ENCODE measurements around the gene ALB.

Gene ALB

DNA sequence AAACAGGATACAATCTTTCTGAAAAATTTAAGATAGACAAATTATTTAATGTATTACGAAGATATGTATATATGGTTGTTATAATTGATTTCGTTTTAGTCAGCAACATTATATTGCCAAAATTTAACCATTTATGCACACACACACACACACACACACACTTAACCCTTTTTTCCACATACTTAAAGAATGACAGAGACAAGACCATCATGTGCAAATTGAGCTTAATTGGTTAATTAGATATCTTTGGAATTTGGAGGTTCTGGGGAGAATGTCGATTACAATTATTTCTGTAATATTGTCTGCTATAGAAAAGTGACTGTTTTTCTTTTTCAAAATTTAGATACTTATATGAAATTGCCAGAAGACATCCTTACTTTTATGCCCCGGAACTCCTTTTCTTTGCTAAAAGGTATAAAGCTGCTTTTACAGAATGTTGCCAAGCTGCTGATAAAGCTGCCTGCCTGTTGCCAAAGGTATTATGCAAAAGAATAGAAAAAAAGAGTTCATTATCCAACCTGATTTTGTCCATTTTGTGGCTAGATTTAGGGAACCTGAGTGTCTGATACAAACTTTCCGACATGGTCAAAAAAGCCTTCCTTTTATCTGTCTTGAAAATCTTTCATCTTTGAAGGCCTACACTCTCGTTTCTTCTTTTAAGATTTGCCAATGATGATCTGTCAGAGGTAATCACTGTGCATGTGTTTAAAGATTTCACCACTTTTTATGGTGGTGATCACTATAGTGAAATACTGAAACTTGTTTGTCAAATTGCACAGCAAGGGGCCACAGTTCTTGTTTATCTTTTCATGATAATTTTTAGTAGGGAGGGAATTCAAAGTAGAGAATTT is 5.2 kb downstream of the ALB start:
- DNase-seq: no peak

DNA sequence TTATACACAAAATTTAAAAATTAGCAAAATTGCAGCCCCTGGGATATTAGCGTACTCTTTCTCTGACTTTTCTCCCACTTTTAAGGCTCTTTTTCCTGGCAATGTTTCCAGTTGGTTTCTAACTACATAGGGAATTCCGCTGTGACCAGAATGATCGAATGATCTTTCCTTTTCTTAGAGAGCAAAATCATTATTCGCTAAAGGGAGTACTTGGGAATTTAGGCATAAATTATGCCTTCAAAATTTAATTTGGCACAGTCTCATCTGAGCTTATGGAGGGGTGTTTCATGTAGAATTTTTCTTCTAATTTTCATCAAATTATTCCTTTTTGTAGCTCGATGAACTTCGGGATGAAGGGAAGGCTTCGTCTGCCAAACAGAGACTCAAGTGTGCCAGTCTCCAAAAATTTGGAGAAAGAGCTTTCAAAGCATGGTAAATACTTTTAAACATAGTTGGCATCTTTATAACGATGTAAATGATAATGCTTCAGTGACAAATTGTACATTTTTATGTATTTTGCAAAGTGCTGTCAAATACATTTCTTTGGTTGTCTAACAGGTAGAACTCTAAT is 6.0 kb downstream of the ALB start:
- no peak for DNase-seq

DNA sequence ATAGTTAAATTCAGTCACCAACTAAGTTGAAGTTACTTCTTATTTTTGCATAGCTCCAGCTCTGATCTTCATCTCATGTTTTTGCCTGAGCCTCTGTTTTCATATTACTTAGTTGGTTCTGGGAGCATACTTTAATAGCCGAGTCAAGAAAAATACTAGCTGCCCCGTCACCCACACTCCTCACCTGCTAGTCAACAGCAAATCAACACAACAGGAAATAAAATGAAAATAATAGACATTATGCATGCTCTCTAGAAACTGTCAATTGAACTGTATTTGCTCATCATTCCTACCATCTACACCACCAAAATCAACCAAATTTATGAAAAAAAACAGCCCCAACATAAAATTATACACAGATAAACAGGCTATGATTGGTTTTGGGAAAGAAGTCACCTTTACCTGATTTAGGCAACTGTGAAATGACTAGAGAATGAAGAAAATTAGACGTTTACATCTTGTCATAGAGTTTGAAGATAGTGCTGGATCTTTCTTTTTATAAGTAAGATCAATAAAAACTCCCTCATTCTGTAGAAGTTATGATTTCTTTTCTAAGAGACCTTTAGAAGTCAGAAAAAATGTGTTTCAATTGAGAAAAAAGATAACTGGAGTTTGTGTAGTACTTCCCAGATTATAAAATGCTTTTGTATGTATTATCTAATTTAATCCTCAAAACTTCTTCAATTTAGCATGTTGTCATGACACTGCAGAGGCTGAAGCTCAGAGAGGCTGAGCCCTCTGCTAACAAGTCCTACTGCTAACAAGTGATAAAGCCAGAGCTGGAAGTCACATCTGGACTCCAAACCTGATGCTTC is 7.0 kb downstream of the ALB start:
- DNase-seq: no peak

DNA sequence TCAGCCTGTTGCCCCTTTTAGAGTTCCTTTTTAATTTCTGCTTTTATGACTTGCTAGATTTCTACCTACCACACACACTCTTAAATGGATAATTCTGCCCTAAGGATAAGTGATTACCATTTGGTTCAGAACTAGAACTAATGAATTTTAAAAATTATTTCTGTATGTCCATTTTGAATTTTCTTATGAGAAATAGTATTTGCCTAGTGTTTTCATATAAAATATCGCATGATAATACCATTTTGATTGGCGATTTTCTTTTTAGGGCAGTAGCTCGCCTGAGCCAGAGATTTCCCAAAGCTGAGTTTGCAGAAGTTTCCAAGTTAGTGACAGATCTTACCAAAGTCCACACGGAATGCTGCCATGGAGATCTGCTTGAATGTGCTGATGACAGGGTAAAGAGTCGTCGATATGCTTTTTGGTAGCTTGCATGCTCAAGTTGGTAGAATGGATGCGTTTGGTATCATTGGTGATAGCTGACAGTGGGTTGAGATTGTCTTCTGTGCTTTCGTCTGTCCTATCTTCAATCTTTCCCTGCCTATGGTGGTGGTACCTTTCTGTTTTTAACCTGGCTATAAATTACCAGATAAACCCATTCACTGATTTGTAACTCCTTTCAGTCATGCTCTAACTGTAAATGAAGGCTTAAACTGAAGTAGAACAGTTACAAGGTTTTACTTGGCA is 7.8 kb downstream of the ALB start:
- DNase-seq: no peak

DNA sequence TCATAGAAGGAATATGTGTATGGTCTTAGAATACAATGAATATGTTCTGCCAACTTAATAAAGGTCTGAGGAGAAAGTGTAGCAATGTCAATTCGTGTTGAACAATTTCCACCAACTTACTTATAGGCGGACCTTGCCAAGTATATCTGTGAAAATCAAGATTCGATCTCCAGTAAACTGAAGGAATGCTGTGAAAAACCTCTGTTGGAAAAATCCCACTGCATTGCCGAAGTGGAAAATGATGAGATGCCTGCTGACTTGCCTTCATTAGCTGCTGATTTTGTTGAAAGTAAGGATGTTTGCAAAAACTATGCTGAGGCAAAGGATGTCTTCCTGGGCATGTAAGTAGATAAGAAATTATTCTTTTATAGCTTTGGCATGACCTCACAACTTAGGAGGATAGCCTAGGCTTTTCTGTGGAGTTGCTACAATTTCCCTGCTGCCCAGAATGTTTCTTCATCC is 9.2 kb downstream of the ALB start:
- no peak for DNase-seq

DNA sequence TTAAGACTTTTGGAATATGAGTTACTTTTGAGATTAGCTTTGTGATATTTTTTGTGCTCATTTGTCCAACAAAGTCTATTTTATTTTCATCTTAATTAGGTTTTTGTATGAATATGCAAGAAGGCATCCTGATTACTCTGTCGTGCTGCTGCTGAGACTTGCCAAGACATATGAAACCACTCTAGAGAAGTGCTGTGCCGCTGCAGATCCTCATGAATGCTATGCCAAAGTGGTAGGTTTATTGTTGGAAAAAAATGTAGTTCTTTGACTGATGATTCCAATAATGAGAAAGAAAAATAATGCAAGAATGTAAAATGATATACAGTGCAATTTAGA is 10.8 kb downstream of the ALB start:
- no peak for DNase-seq

DNA sequence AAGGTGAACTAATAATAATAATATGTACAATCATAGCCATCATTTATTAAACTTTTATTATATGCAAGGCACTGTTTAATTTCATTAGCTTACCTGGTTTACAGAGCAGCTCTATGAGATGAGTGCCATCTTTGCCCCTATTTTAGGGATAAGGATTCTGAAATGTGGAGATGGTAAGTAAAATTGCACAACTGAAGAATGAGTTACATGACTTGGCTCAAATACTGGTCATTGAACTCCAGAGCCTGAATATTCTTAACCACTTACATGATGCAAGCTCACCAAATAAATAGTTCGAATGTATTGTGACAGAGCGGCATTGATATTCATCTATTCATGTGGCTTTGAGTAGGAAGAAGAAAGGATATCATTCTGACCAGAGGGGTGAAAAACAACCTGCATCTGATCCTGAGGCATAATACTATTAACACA is 11.7 kb downstream of the ALB start:
- no peak for DNase-seq

DNA sequence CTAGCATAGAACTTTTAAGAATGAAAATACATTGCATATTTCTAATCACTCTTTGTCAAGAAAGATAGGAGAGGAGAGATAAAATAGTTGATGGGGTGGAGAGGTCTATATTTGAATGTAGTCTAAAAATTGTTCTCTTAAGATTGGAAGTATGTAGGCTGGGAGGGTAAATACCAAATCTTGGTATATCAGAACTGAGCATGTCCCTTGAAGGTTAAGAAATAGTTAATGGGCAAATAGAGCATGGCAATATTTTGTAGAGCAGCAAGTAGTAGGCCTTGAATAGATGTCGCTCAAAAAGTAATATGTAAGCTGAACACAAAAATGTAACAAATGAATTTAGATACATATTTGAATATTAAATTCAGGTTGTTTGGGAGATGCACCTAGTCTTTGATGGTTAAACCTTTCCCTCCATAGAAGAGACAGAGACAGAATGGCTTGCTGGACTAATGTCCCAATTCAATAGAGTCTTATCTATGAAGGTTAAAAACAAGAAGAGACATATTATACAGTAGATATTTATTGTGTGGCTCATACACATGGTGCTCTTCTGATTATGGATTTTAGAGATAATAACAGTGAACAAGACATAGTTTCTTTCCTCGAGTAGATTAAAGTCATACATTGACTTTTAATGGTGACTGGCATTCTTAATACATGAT is 12.5 kb downstream of the ALB start:
- no peak for DNase-seq

DNA sequence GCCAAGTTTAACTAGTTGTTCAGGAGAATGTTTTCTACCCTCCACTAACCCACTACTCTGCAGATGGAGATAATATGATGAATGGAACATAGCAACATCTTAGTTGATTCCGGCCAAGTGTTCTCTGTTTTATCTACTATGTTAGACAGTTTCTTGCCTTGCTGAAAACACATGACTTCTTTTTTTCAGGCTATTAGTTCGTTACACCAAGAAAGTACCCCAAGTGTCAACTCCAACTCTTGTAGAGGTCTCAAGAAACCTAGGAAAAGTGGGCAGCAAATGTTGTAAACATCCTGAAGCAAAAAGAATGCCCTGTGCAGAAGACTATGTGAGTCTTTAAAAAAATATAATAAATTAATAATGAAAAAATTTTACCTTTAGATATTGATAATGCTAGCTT is 13.3 kb downstream of the ALB start:
- no peak for DNase-seq

DNA sequence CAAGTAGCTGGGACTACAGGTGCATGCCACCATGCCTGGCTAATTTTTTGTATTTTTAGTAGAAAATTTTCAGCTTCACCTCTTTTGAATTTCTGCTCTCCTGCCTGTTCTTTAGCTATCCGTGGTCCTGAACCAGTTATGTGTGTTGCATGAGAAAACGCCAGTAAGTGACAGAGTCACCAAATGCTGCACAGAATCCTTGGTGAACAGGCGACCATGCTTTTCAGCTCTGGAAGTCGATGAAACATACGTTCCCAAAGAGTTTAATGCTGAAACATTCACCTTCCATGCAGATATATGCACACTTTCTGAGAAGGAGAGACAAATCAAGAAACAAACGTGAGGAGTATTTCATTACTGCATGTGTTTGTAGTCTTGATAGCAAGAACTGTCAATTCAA is 13.9 kb downstream of the ALB start:
- DNase-seq: no peak

DNA sequence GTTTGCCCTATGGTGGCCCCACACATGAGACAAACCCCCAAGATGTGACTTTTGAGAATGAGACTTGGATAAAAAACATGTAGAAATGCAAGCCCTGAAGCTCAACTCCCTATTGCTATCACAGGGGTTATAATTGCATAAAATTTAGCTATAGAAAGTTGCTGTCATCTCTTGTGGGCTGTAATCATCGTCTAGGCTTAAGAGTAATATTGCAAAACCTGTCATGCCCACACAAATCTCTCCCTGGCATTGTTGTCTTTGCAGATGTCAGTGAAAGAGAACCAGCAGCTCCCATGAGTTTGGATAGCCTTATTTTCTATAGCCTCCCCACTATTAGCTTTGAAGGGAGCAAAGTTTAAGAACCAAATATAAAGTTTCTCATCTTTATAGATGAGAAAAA is 14.6 kb downstream of the ALB start:
- no peak for DNase-seq

DNA sequence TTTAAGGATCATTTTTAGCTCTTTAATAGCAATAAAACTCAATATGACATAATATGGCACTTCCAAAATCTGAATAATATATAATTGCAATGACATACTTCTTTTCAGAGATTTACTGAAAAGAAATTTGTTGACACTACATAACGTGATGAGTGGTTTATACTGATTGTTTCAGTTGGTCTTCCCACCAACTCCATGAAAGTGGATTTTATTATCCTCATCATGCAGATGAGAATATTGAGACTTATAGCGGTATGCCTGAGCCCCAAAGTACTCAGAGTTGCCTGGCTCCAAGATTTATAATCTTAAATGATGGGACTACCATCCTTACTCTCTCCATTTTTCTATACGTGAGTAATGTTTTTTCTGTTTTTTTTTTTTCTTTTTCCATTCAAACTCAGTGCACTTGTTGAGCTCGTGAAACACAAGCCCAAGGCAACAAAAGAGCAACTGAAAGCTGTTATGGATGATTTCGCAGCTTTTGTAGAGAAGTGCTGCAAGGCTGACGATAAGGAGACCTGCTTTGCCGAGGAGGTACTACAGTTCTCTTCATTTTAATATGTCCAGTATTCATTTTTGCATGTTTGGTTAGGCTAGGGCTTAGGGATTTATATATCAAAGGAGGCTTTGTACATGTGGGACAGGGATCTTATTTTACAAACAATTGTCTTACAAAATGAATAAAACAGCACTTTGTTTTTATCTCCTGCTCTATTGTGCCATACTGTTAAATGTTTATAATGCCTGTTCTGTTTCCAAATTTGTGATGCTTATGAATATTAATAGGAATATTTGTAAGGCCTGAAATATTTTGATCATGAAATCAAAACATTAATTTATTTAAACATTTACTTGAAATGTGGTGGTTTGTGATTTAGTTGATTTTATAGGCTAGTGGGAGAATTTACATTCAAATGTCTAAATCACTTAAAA is 15.3 kb downstream of the ALB start:
- DNase-seq: no peak

DNA sequence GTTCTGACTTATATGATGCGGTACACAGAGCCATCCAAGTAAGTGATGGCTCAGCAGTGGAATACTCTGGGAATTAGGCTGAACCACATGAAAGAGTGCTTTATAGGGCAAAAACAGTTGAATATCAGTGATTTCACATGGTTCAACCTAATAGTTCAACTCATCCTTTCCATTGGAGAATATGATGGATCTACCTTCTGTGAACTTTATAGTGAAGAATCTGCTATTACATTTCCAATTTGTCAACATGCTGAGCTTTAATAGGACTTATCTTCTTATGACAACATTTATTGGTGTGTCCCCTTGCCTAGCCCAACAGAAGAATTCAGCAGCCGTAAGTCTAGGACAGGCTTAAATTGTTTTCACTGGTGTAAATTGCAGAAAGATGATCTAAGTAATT is 16.5 kb downstream of the ALB start:
- DNase-seq: no peak

DNA sequence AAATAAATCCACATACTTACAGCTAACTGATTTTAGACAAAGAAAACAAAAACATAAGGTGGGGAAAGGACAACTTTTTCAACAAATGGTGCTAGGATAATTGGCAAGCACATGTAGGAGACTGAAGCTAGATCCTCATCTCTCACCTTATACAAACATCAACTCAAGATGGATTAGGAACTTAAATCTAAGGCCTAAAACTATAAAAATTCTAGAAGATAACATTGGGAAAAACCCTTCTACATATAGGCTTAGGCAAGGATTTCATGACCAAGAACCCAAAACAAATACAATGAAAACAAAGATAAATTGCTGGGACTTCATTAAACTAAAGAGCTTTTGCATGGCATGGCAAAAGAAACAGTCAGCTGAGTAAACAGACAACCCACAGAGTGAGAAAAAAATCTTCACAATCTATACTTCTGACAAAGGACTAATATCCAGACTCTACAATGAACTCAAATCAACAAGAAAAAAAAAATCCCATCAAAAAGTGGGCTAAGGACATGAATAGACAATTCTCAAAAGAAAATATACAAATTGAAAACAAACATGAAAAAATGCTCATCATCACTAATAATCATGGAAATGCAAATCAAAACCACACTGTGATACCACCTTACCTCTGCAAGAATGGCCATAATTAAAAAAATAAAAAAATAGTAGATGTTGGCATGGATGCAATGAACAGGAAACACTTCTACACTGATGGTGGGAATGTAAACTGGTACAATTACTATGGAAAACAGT is 17.8 kb downstream of the ALB start:
- no peak for DNase-seq

DNA sequence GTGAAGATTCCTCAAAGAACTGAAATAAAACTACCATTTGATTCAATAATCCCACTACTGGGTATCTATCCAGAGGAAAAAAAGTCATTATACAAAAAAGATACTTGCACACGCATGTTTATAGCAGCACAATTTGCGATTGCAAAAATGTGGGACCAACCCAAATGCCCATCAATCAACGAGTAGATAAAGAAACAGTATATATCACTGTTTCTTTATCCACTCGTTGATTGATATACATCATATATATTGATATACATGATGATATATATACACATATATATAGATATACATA is 18.3 kb downstream of the ALB start:
- DNase-seq: no peak

DNA sequence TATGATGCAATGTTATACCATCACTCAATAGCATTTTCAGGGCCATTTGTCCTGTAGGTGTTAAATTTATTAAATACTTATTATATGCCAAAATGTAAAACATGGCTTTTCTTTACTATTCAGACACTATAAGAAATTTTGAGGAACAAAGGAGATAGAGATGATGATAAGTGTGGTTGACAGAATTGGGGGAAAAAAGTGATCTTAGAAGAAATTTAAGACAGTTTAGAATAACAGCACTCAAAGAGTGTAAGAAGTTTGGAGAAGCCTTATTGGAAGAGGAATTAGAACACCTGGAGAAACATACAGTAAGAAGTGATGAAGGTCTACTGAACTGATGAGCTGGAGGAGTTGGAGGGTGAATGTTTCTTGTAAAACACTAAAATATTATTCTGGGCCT is 19.1 kb downstream of the ALB start:
- no peak for DNase-seq

DNA sequence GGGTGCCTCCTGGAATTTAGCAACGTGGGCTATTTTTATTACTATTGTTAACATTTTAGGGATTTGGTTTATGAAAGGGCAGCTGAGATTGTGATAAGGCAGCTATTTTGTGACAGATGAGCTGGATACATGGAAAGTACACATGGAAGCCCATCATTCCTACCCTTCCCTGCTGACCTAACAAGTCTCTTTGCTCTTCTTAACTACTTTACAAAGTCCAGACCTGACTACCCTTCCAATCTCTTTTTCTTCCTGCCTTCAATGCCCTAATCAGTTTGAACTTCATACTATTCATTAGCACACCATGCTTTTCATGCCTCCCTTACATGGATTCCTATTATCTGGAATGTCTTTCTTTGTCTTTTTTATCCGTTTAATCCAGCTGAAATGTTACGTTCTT is 22.6 kb downstream of the ALB start:
- no peak for DNase-seq

DNA sequence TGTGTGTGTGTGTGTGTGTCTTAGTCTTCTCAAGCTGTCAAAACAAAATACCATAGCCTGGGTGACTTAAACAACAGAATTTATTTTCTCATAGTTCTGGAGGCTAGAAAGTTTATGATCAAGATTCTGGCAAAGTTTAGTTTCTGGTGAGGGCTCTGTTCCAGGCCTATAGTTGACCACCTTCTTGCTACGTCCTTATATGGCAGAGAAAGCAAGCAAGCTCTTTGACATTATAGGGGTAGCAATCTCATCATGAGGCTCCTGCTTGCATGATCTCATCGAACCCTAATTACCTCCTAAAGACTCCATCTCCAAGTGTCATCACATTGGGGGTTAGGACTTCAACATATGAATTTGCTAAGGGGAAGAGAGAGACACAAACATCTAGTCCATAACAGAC is 25.0 kb downstream of the ALB start:
- DNase-seq: no peak

DNA sequence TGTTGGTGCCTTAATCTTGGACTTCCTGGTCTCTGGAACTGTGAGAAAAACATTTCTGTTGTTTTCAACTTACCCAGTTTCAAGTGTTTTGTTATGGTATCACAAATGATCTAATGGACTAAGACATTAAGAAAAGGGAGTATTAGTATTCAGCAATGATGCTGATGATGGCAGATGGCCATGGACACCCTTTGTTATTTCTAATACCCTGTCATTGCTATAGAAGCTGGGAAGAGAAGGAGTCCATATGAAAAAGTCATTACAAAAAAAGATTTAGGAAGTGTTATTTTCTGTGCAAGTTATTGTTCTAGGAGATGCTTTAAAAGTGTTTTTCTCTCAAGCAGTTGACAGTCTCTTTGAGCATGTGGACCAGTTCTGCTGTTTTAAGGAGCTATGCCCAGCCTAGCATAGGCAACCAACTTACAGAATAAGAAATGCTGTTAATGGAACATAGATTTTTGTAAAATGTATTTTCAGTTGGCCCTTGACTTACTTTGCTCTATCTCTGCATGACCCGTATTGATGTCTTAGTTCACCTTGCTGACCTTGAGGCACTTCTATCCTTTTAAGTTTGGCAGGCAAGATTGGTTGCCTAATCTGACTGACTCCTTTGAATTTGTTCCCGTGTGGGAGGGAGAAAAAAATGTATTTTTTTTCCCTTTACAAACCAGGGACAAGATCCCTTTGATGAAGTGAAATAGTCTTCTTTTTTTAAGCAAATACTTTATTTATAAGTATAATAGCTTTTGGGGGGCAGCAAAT is 25.9 kb downstream of the ALB start:
- no peak for DNase-seq

DNA sequence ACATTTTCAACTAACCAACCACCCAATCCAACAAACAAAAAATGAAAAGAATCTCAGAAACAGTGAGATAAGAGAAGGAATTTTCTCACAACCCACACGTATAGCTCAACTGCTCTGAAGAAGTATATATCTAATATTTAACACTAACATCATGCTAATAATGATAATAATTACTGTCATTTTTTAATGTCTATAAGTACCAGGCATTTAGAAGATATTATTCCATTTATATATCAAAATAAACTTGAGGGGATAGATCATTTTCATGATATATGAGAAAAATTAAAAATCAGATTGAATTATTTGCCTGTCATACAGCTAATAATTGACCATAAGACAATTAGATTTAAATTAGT is 27.7 kb downstream of the ALB start:
- no peak for DNase-seq

All from NCI-H2227 treated with DMSO at 0.1 percent for 48 hours (cell line).